Neural cell (in vitro differentiated cells): ENCODE data around the gene WDR87. TPM values are rescaled to one million over a fixed set of nuclear protein-coding genes. Genes with fewer than 3 reads are reported as not detected.

Experiments
- H2AFZ ChIP-seq: fragments of 200-600, 300-800 bp; sonication (generic), shearing (Covaris generic); 2 replicates; pipeline ENCODE4 v1.6.0; 2014; ENCODE audit warnings: low read depth, mild to moderate bottlenecking, antibody characterized with exemption, low read length, moderate library complexity
- H3F3A ChIP-seq: fragments of 200-600 bp; shearing (Covaris generic); 2 replicates; pipeline ENCODE4 v1.6.1; 2016; ENCODE audit warnings: mild to moderate bottlenecking, moderate library complexity, mixed read lengths, antibody characterized with exemption, low read length; ENCODE audit not compliant: insufficient read depth, poor library complexity, severe bottlenecking
- H3K27ac ChIP-seq: fragments of 200-600, 300-800 bp; sonication (generic), shearing (Covaris generic); 2 replicates; pipeline ENCODE4 v1.5.1; 2014; ENCODE audit warnings: mild to moderate bottlenecking, low read length, moderate library complexity
- H3K27me3 ChIP-seq: fragments of 300-800, 200-600 bp; sonication (generic), shearing (Covaris generic); 2 replicates; pipeline ENCODE4 v1.6.0; 2014; ENCODE audit warnings: mild to moderate bottlenecking, low read depth, low read length, moderate library complexity; ENCODE audit not compliant: insufficient read depth
- H3K36me3 ChIP-seq: fragments of 300-800, 200-600 bp; sonication (generic), shearing (Covaris generic); 2 replicates; pipeline ENCODE4 v1.5.1; 2014; ENCODE audit warnings: mild to moderate bottlenecking, antibody characterized with exemption, low read length, moderate library complexity; ENCODE audit not compliant: insufficient read depth
- H3K4me2 ChIP-seq: fragments of 300-800, 200-600 bp; sonication (generic), shearing (Covaris generic); 2 replicates; pipeline ENCODE4 v1.6.0; 2014; ENCODE audit warnings: mild to moderate bottlenecking, low read length
- H3K4me3 ChIP-seq: fragments of 300-800, 200-600 bp; sonication (generic), shearing (Covaris generic); 2 replicates; pipeline ENCODE4 v1.5.1; 2014; ENCODE audit warnings: mild to moderate bottlenecking, low read length, moderate library complexity
- H3K79me2 ChIP-seq: fragments of 200-600 bp; shearing (Covaris generic); replicated peaks from 2 replicates; pipeline ENCODE4 v1.6.0; 2014; ENCODE audit warnings: mild to moderate bottlenecking, low read length, moderate library complexity; ENCODE audit not compliant: insufficient read depth
- H3K9ac ChIP-seq: fragments of 300-800, 200-600 bp; sonication (generic), shearing (Covaris generic); 2 replicates; pipeline ENCODE4 v1.6.1; 2016; ENCODE audit warnings: mild to moderate bottlenecking, low read length, mixed read lengths
- H3K9me2 ChIP-seq: fragments of 200-600 bp; shearing (Covaris generic); 2 replicates; pipeline ENCODE4 v1.6.1; 2016; ENCODE audit warnings: mild to moderate bottlenecking, low read length, mixed read lengths; ENCODE audit not compliant: insufficient read depth
- H3K9me3 ChIP-seq: fragments of 200-600, 300-800 bp; sonication (generic), shearing (Covaris generic); 2 replicates; pipeline ENCODE4 v1.6.1; 2016; ENCODE audit warnings: mild to moderate bottlenecking, mixed run types, low read length, moderate library complexity, mixed read lengths
- H4K20me1 ChIP-seq: fragments of 200-600 bp; shearing (Covaris generic); 2 replicates; pipeline ENCODE4 v1.6.1; 2016; ENCODE audit warnings: mild to moderate bottlenecking, mixed run types; ENCODE audit not compliant: insufficient read depth
- CTCF ChIP-seq: fragments of 450-650 bp; IDR thresholded peaks from 2 replicates; pipeline ENCODE4 v1.5.1; 2014; ENCODE audit warnings: antibody characterized with exemption, mild to moderate bottlenecking, moderate library complexity; ENCODE audit not compliant: poor library complexity, severe bottlenecking
- EP300 ChIP-seq: fragments of 450-650 bp; conservative IDR thresholded peaks from 2 replicates; pipeline ENCODE4 v1.6.1; 2014; ENCODE audit warnings: antibody characterized with exemption, mild to moderate bottlenecking, moderate library complexity; ENCODE audit not compliant: poor library complexity, severe bottlenecking
- EZH2 ChIP-seq: fragments of 200-600, 300-800 bp; shearing (Covaris generic), sonication (generic); IDR thresholded peaks from 2 replicates; pipeline ENCODE4 v1.6.1; 2014; ENCODE audit warnings: antibody characterized with exemption, low read length, borderline replicate concordance, mild to moderate bottlenecking; ENCODE audit not compliant: insufficient read depth, poor library complexity, severe bottlenecking
- MXI1 ChIP-seq: fragments of 450-650 bp; conservative IDR thresholded peaks from 2 replicates; pipeline ENCODE4 v1.6.1; 2014; ENCODE audit warnings: antibody characterized with exemption, mild to moderate bottlenecking; ENCODE audit not compliant: poor library complexity, severe bottlenecking
- POLR2AphosphoS5 ChIP-seq: IDR thresholded peaks from 2 replicates; pipeline ENCODE4 v1.6.1; 2012
- RAD21 ChIP-seq: fragments of 450-650 bp; conservative IDR thresholded peaks from 2 replicates; pipeline ENCODE4 v1.6.1; 2014; ENCODE audit warnings: antibody characterized with exemption, mild to moderate bottlenecking, moderate library complexity
- SMC3 ChIP-seq: fragments of 450-650 bp; conservative IDR thresholded peaks from 2 replicates; pipeline ENCODE4 v1.6.1; 2014; ENCODE audit warnings: antibody characterized with exemption, mild to moderate bottlenecking, moderate library complexity; ENCODE audit not compliant: poor library complexity
- TAF1 ChIP-seq: IDR thresholded peaks from 2 replicates; pipeline ENCODE4 v1.6.1; 2012; ENCODE audit warnings: low read depth
- polyA plus RNA-seq: library from polyadenylated mRNA; depleted of rRNA; stranded (reverse); fragments of >200 nt; gene quantifications from 2 replicates; pipeline ENCODE4 v1.2.3, GENCODE V29; 2014
- TF ChIP-seq, protein P1 (sequence below): IDR thresholded peaks from 2 replicates; pipeline ENCODE4 v1.6.1; 2012; ENCODE audit warnings: borderline replicate concordance

WDR87 gene
- polyA plus RNA-seq, 1 donor from 2014 or later = not detected

GRCh38 chr19:37893845-37894575, 12.4 kb downstream of the WDR87 start:
- no peaks in the 10 kb centered on the region for H3K79me2 ChIP-seq
- H3K27me3 ChIP-seq = no peaks in the 10 kb centered on the region
- no peaks in the 10 kb centered on the region for H3F3A ChIP-seq
- TF ChIP-seq EZH2 (no peak), TAF1 (no peak), POLR2AphosphoS5 (no peak), SMC3 (no peak)
- no peaks in the 10 kb centered on the region for H4K20me1 ChIP-seq
- H3K36me3 ChIP-seq = no peaks in the 10 kb centered on the region
- no peak overlapping the region for H3K4me2 ChIP-seq
- no peaks in the 10 kb centered on the region for H3K9me3 ChIP-seq
- no peak overlapping the region for H2AFZ ChIP-seq
- H3K27ac ChIP-seq = no peak overlapping the region
- H3K9me2 ChIP-seq = no peaks in the 10 kb centered on the region
- H3K4me3 ChIP-seq = no peak overlapping the region
- H3K9ac ChIP-seq = no peak overlapping the region

GRCh38 chr19:37886571-37886970, 19.8 kb downstream of the WDR87 start:
- Histone ChIP-seq H3K79me2 (no peaks in the 10 kb centered on the region), H3K27me3 (no peaks in the 10 kb centered on the region), H3F3A (no peaks in the 10 kb centered on the region), H3K9ac (no peak overlapping the region), H3K4me2 (no peak overlapping the region), H2AFZ (no peak overlapping the region), H3K9me2 (no peaks in the 10 kb centered on the region), H3K4me3 (no peak overlapping the region), H3K27ac (no peak overlapping the region), H3K36me3 (no peaks in the 10 kb centered on the region), H3K9me3 (no peaks in the 10 kb centered on the region), H4K20me1 (no peaks in the 10 kb centered on the region)
- no peak for TF ChIP-seq MXI1

GRCh38 chr19:37885392-37885791, 21.0 kb downstream of the WDR87 start:
- H4K20me1 ChIP-seq = no peaks in the 10 kb centered on the region
- H3K9me3 ChIP-seq = no peaks in the 10 kb centered on the region
- no peaks in the 10 kb centered on the region for H3K79me2 ChIP-seq
- no peak overlapping the region for H2AFZ ChIP-seq
- no peaks in the 10 kb centered on the region for H3F3A ChIP-seq
- no peaks in the 10 kb centered on the region for H3K36me3 ChIP-seq
- H3K27me3 ChIP-seq = no peaks in the 10 kb centered on the region
- no peak overlapping the region for H3K4me3 ChIP-seq
- no peak overlapping the region for H3K9ac ChIP-seq
- no peak overlapping the region for H3K4me2 ChIP-seq
- no peak overlapping the region for H3K27ac ChIP-seq
- no peaks in the 10 kb centered on the region for H3K9me2 ChIP-seq
- TF ChIP-seq EZH2 = no peak
- TF ChIP-seq TAF1 = no peak
- TF ChIP-seq RAD21 = no peak
- TF ChIP-seq EP300 = no peak
- TF ChIP-seq, protein P1, sequence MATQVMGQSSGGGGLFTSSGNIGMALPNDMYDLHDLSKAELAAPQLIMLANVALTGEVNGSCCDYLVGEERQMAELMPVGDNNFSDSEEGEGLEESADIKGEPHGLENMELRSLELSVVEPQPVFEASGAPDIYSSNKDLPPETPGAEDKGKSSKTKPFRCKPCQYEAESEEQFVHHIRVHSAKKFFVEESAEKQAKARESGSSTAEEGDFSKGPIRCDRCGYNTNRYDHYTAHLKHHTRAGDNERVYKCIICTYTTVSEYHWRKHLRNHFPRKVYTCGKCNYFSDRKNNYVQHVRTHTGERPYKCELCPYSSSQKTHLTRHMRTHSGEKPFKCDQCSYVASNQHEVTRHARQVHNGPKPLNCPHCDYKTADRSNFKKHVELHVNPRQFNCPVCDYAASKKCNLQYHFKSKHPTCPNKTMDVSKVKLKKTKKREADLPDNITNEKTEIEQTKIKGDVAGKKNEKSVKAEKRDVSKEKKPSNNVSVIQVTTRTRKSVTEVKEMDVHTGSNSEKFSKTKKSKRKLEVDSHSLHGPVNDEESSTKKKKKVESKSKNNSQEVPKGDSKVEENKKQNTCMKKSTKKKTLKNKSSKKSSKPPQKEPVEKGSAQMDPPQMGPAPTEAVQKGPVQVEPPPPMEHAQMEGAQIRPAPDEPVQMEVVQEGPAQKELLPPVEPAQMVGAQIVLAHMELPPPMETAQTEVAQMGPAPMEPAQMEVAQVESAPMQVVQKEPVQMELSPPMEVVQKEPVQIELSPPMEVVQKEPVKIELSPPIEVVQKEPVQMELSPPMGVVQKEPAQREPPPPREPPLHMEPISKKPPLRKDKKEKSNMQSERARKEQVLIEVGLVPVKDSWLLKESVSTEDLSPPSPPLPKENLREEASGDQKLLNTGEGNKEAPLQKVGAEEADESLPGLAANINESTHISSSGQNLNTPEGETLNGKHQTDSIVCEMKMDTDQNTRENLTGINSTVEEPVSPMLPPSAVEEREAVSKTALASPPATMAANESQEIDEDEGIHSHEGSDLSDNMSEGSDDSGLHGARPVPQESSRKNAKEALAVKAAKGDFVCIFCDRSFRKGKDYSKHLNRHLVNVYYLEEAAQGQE = no peak
- TF ChIP-seq MXI1 = no peak
- no peak for TF ChIP-seq POLR2AphosphoS5
- no peak for TF ChIP-seq SMC3
- TF ChIP-seq CTCF = no peak
